SW480 (cell line): Measurements from ENCODE around the gene ZNF628.
A peak's percentile ranks its signal among the peaks of the same experiment; 100 is the strongest.

Experiments
- DNase-seq: peaks from one replicate; pipeline ENCODE4 v3.0.0-alpha.2; 2016; ENCODE audit warnings: low spot score

ZNF628 gene

GRCh38 chr19:55497763-55498162 lies 21.3 kb downstream of the ZNF628 start:
- no peak for DNase-seq

- DNase-seq = no peak
Measured at GRCh38 chr19:55498246-55498840, 21.9 kb downstream of the ZNF628 start.

GRCh38 chr19:55500368-55500952 lies 24.0 kb downstream of the ZNF628 start:
- no peak for DNase-seq

GRCh38 chr19:55502197-55502952 lies 26.0 kb downstream of the ZNF628 start:
- DNase-seq = no peak

- no peak for DNase-seq
Measured at GRCh38 chr19:55503157-55503501, 26.7 kb downstream of the ZNF628 start.

- peak; percentile 76 for DNase-seq
Measured at GRCh38 chr19:55503502-55504251, 27.3 kb downstream of the ZNF628 start.

GRCh38 chr19:55504252-55504603 lies 27.8 kb downstream of the ZNF628 start:
- no peak for DNase-seq

- DNase-seq = no peak
Measured at GRCh38 chr19:55504981-55505380, 28.6 kb downstream of the ZNF628 start.

GRCh38 chr19:55508120-55508519 lies 31.7 kb downstream of the ZNF628 start:
- DNase-seq = peak; percentile 32

- DNase-seq = peak; percentile 95
Measured at GRCh38 chr19:55516878-55517620, 40.6 kb downstream of the ZNF628 start.

GRCh38 chr19:55519451-55520311 lies 43.3 kb downstream of the ZNF628 start:
- peak; percentile 49 for DNase-seq

- DNase-seq = no peak
Measured at GRCh38 chr19:55520691-55521292, 44.4 kb downstream of the ZNF628 start.

- DNase-seq = no peak
Measured at GRCh38 chr19:55525289-55526101, 49.1 kb downstream of the ZNF628 start.

- no peak for DNase-seq
Measured at GRCh38 chr19:55526216-55527196, 50.1 kb downstream of the ZNF628 start.

- DNase-seq = no peak
Measured at GRCh38 chr19:55527197-55528029, 51.0 kb downstream of the ZNF628 start.

GRCh38 chr19:55528030-55528803 lies 51.8 kb downstream of the ZNF628 start:
- no peak for DNase-seq
